PC-3 (cell line): ENCODE measurements around the gene CREBRF.

Source experiments
- CTCF ChIP-seq: fragments of 300-600 bp; sonication (generic); conservative IDR thresholded peaks from 2 replicates; pipeline ENCODE4 v1.5.1; 2017; ENCODE audit warnings: antibody characterized with exemption, low read depth, mild to moderate bottlenecking, low read length
- EZH2 ChIP-seq: fragments of 300-600 bp; sonication (generic); IDR thresholded peaks from one replicate; pipeline ENCODE4 v1.6.1; 2017; ENCODE audit warnings: antibody characterized with exemption, mild to moderate bottlenecking, low read length; ENCODE audit not compliant: unreplicated experiment
- EZH2phosphoT487 ChIP-seq: fragments of 300-600 bp; sonication (generic); IDR thresholded peaks from 2 replicates; pipeline ENCODE4 v1.6.1; 2018; ENCODE audit warnings: mild to moderate bottlenecking, antibody characterized with exemption, low read length, borderline replicate concordance

GRCh38 chr5:173051746-173052145 lies 4.4 kb upstream of the CREBRF start:
- TF ChIP-seq EZH2 (no peak), CTCF (no peak), EZH2phosphoT487 (no peak)
